ENCODE measurements around the gene DSCAM. TPM values are rescaled to one million over a fixed set of nuclear protein-coding genes. Genes with fewer than 3 reads are reported as not detected.

DSCAM gene
- total and polyA plus RNA-seq, 10 of the 15 experiments (the other 5 are each of a cell fraction or from before 2014, with no cell fraction given), result not detected

DNA sequence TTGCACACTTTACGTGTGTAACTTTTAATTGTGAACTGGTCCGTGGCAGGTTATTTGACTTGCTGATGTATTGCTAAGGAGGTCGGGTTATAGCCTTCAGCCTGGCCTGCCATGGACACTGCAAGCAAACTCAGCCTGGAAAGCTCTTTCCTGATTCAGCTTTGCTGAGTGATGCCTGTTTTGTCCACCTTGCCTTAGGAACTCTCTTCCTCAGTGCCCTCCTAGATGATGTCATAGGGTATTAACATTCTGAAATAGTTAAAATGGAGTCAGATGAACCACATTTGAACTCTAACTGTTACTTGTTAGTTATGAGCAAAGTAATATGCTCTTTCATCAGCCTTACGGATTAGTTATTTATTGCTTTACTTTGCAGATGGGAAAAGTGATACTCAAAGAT lies 533.7 kb downstream of the DSCAM start:
- ChIA-PET POLR2A (no interaction called here), SMC1A (ENCODE audit: uncharacterized antibody, unreplicated experiment) (no interaction called here), RAD21 (ENCODE audit: unreplicated experiment) (no interaction called here), CTCF (no interaction called here)
- Histone ChIP-seq H4K20me1 (ENCODE audit: control insufficient read depth, insufficient read depth) (no peaks in the 10 kb centered on the region), H3K27me3 (replicated peaks in 1 of 2; ENCODE audit: control insufficient read depth in 2 of 2, insufficient read depth in 2 of 2, low read length in 1 of 2) (no peaks in the 10 kb centered on the region), H3K9me3 (replicated peaks; ENCODE audit: control insufficient read depth, insufficient read depth, low read length) (no peaks in the 10 kb centered on the region), H3K4me2 (ENCODE audit: control insufficient read depth, insufficient read depth) (no peak overlapping the region), H3K4me1 (ENCODE audit: control insufficient read depth, insufficient read depth, low read length) (no peaks in the 10 kb centered on the region), H3K79me2 (ENCODE audit: control insufficient read depth, insufficient read depth, low read length) (no peaks in the 10 kb centered on the region), H3K9ac (ENCODE audit: control insufficient read depth, insufficient read depth, low read length) (no peak overlapping the region), H3K36me3 (ENCODE audit: control insufficient read depth in 2 of 2, insufficient read depth in 2 of 2, low read length in 1 of 2) (no peaks in the 10 kb centered on the region), H3K27ac (ENCODE audit: control insufficient read depth, insufficient read depth) (no peak overlapping the region), H3K4me3 (no peak overlapping the region), H2AFZ (ENCODE audit: control insufficient read depth, low read depth, low read length) (no peak overlapping the region)
- TF ChIP-seq BACH1 (IDR thresholded peaks at IDR 0.05; ENCODE audit: borderline replicate concordance), result no peak
- TF ChIP-seq EGR1 (IDR thresholded peaks at IDR 0.05; ENCODE audit: borderline replicate concordance in 1 of 2, low read depth in 2 of 2, low read length in 2 of 2), result no peak
- no peak for TF ChIP-seq CBFB (IDR thresholded peaks at IDR 0.05; ENCODE audit: low read depth)
- TF ChIP-seq RBBP5 (conservative IDR thresholded peaks at IDR 0.05), result no peak
- TF ChIP-seq YBX1 (IDR thresholded peaks at IDR 0.05), result no peak
- no peak for TF ChIP-seq SREBF1 (IDR thresholded peaks at IDR 0.05; ENCODE audit: low read length)
- no peak for TF ChIP-seq SIX5 (IDR thresholded peaks at IDR 0.05; ENCODE audit: low read depth, low read length, severe bottlenecking)
- TF ChIP-seq NR2C2 (IDR thresholded peaks at IDR 0.05; ENCODE audit: borderline replicate concordance, control insufficient read depth, insufficient read length, low read depth), result no peak
- in situ Hi-C loops (cut with MboI), result no loop called here
- ATAC-seq (no peak), DNase-seq (ENCODE audit: low read depth, low spot score) (no peak), FAIRE-seq (no peak)
- intact Hi-C loops (cut with micrococcal nuclease; ENCODE audit: unreplicated experiment), result no loop called here
- no TSS peak for BruUV-seq (replicated peaks)
- 18% methylated on average over 4 of the region's 4 CpGs for WGBS (ENCODE audit: insufficient coverage, insufficient replicate concordance, low lambda C conversion rate, missing lambda C conversion rate)

DNA sequence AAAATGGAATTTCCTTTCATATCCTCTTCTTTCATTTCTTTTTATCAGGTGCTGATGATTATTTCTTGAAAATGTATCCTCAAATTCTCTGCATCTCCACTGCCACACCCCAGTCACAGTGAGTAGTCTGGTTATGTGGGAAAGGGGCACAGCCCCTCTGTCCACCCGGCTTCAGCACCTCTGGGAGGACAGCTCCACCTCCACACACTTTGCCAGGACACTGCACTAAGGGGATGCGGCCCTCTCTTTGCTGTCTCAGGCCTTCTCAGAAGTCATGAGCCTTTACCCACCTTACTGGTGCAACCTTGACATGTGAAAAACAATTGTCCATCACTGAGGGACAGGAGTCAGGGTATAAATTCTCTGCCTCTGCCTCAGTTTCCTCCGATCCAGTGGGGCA lies 546.7 kb downstream of the DSCAM start:
- TF ChIP-seq, protein P1, sequence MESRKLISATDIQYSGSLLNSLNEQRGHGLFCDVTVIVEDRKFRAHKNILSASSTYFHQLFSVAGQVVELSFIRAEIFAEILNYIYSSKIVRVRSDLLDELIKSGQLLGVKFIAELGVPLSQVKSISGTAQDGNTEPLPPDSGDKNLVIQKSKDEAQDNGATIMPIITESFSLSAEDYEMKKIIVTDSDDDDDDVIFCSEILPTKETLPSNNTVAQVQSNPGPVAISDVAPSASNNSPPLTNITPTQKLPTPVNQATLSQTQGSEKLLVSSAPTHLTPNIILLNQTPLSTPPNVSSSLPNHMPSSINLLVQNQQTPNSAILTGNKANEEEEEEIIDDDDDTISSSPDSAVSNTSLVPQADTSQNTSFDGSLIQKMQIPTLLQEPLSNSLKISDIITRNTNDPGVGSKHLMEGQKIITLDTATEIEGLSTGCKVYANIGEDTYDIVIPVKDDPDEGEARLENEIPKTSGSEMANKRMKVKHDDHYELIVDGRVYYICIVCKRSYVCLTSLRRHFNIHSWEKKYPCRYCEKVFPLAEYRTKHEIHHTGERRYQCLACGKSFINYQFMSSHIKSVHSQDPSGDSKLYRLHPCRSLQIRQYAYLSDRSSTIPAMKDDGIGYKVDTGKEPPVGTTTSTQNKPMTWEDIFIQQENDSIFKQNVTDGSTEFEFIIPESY (IDR thresholded peaks at IDR 0.05), result no peak
- TF ChIP-seq, protein P2, sequence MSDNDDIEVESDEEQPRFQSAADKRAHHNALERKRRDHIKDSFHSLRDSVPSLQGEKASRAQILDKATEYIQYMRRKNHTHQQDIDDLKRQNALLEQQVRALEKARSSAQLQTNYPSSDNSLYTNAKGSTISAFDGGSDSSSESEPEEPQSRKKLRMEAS (IDR thresholded peaks at IDR 0.05; ENCODE audit: low read depth, low read length), result no peak
- TF ChIP-seq ESRRA (IDR thresholded peaks at IDR 0.05; ENCODE audit: low read length) (no peak), CHD1 (IDR thresholded peaks at IDR 0.05; ENCODE audit: low read depth, low read length) (no peak), ZZZ3 (IDR thresholded peaks at IDR 0.05; ENCODE audit: control insufficient read depth, insufficient read length, low read depth) (no peak), NBN (IDR thresholded peaks at IDR 0.05) (no peak), MEF2B (IDR thresholded peaks at IDR 0.05; ENCODE audit: partially characterized antibody, poor library complexity, severe bottlenecking) (no peak)
- H3K27ac ChIP-seq (ENCODE audit: control insufficient read depth, insufficient read depth), result no peak overlapping the region
- no peak for FAIRE-seq
- CTCF ChIA-PET, result no interaction called here
- H3K9ac ChIP-seq (ENCODE audit: control insufficient read depth, insufficient read depth, low read length), result no peak overlapping the region
- H3K79me2 ChIP-seq (ENCODE audit: control insufficient read depth, insufficient read depth, low read length), result no peaks in the 10 kb centered on the region
- POLR2A ChIA-PET, result no interaction called here
- intact Hi-C loops (cut with micrococcal nuclease; ENCODE audit: unreplicated experiment), result no loop called here
- DNase-seq (ENCODE audit: low read depth, low spot score), result no peak
- no peaks in the 10 kb centered on the region for H4K20me1 ChIP-seq (ENCODE audit: control insufficient read depth, insufficient read depth)
- in situ Hi-C loops (cut with MboI), result no loop called here
- no TSS peak for BruUV-seq (replicated peaks)
- H3K4me2 ChIP-seq (ENCODE audit: control insufficient read depth, insufficient read depth), result no peak overlapping the region
- H2AFZ ChIP-seq (ENCODE audit: control insufficient read depth, low read depth, low read length), result no peak overlapping the region
- WGBS (ENCODE audit: insufficient coverage, insufficient replicate concordance, low lambda C conversion rate, missing lambda C conversion rate), result 15% methylated on average over 3 of the region's 3 CpGs
- H3K4me3 ChIP-seq, result no peak overlapping the region
- no peak for ATAC-seq
- SMC1A ChIA-PET (ENCODE audit: uncharacterized antibody, unreplicated experiment), result no interaction called here
- H3K36me3 ChIP-seq (ENCODE audit: control insufficient read depth in 2 of 2, insufficient read depth in 2 of 2, low read length in 1 of 2), result no peaks in the 10 kb centered on the region
- H3K9me3 ChIP-seq (replicated peaks; ENCODE audit: control insufficient read depth, insufficient read depth, low read length), result no peaks in the 10 kb centered on the region; the same call in 2 of the 3 replicates
- H3K4me1 ChIP-seq (ENCODE audit: control insufficient read depth, insufficient read depth, low read length), result no peaks in the 10 kb centered on the region
- RAD21 ChIA-PET (ENCODE audit: unreplicated experiment), result no interaction called here
- no peaks in the 10 kb centered on the region for H3K27me3 ChIP-seq (replicated peaks in 1 of 2; ENCODE audit: control insufficient read depth in 2 of 2, insufficient read depth in 2 of 2, low read length in 1 of 2)

All from GM12878 (cell line).